ENCODE results near the gene PSMG1.
"Not testable (repeated sequence)": the region's sequence is repeated elsewhere in the genome, so short reads cannot be mapped to it uniquely, and the experiment has no call there.

Gene PSMG1

GRCh38 chr21:39187141-39187540 lies 3.9 kb upstream of the PSMG1 start:
- DNase-seq, result no peak

GRCh38 chr21:39186676-39187075 lies 3.4 kb upstream of the PSMG1 start:
- no peak for DNase-seq

GRCh38 chr21:39185157-39185556 lies 1.9 kb upstream of the PSMG1 start:
- DNase-seq, result no peak

GRCh38 chr21:39184050-39184980 lies 1.1 kb upstream of the PSMG1 start:
- no peak for DNase-seq

- DNase-seq, result no peak
Observed at GRCh38 chr21:39182484-39183271, 573 bp downstream of the PSMG1 start.

GRCh38 chr21:39182016-39182415 lies 1.2 kb downstream of the PSMG1 start:
- no peak for DNase-seq

GRCh38 chr21:39181205-39181818 lies 1.9 kb downstream of the PSMG1 start:
- DNase-seq, result no peak

- peak; percentile 24 for DNase-seq
Observed at GRCh38 chr21:39180429-39181019, 2.7 kb downstream of the PSMG1 start.

- DNase-seq, result no peak
Observed at GRCh38 chr21:39178421-39178820, 4.8 kb downstream of the PSMG1 start.

- no peak for DNase-seq
Observed at GRCh38 chr21:39176271-39176709, 7.0 kb downstream of the PSMG1 start.

GRCh38 chr21:39175665-39176064 lies 7.6 kb downstream of the PSMG1 start:
- DNase-seq, result no peak

- no peak for DNase-seq
Observed at GRCh38 chr21:39175154-39175553, 8.1 kb downstream of the PSMG1 start.

GRCh38 chr21:39173716-39174680 lies 9.3 kb downstream of the PSMG1 start:
- no peak for DNase-seq

- DNase-seq, result no peak
Observed at GRCh38 chr21:39169906-39170305, 13.3 kb downstream of the PSMG1 start.

GRCh38 chr21:39168800-39169199 lies 14.5 kb downstream of the PSMG1 start:
- no peak for DNase-seq

GRCh38 chr21:39164523-39164922 lies 18.7 kb downstream of the PSMG1 start:
- no peak for DNase-seq

GRCh38 chr21:39161064-39161463 lies 22.2 kb downstream of the PSMG1 start:
- no peak for DNase-seq

- DNase-seq, result no peak
Observed at GRCh38 chr21:39159342-39160063, 23.7 kb downstream of the PSMG1 start.

- DNase-seq, result not testable (repeated sequence)
Observed at GRCh38 chr21:39157241-39157640, 26.0 kb downstream of the PSMG1 start.

GRCh38 chr21:39156024-39156423 lies 27.2 kb downstream of the PSMG1 start:
- no peak for DNase-seq

GRCh38 chr21:39155578-39155977 lies 27.7 kb downstream of the PSMG1 start:
- DNase-seq, result no peak

Data from CD4-positive, alpha-beta T cell treated with Interleukin-12 subunit alpha and Interleukin-12 subunit beta, for 1 hour (primary cell).